Keratinocyte (primary cell): Measurements from ENCODE around the gene RRP9. TPM values are rescaled to one million over a fixed set of nuclear protein-coding genes. Genes with fewer than 3 reads are reported as not detected.

ENCODE experiments used
- DNase-seq: peaks from one replicate; pipeline ENCODE4 v3.0.0-alpha.2; 2011; ENCODE audit warnings: low read depth, missing footprints, low spot score
- FAIRE-seq: peaks from 2 replicates; lab custom pipeline; 2011; peaks lifted over from hg19 to GRCh38; lab: Jason Lieb, UNC
- H2AFZ ChIP-seq: 2 replicates; pipeline ENCODE4 v1.6.0; 2012; ENCODE audit warnings: low read length, control low read depth, inconsistent platforms; ENCODE audit not compliant: control insufficient read depth
- H3K27ac ChIP-seq: 2 replicates; pipeline ENCODE4 v1.5.1; 2011; ENCODE audit warnings: low read length; ENCODE audit not compliant: control insufficient read depth, insufficient read depth
- H3K27me3 ChIP-seq: 3 replicates; pipeline ENCODE4 v1.6.0; 2011; ENCODE audit warnings: low read length; ENCODE audit not compliant: control insufficient read depth, insufficient read depth; ENCODE audit errors: extremely low read depth
- H3K36me3 ChIP-seq, 2 experiments: 2 replicates in 1 of 2; 3 replicates in 1 of 2; pipeline ENCODE4 v1.5.1; 2011; ENCODE audit warnings: low read length in 2 of 2, mild to moderate bottlenecking in 1 of 2; ENCODE audit not compliant: control insufficient read depth in 2 of 2, insufficient read depth in 2 of 2; ENCODE audit errors: extremely low read depth in 1 of 2
- H3K4me1 ChIP-seq: 3 replicates; pipeline ENCODE4 v1.5.1; 2011; ENCODE audit warnings: low read length; ENCODE audit not compliant: control insufficient read depth, insufficient read depth; ENCODE audit errors: extremely low read depth
- H3K4me2 ChIP-seq: 3 replicates; pipeline ENCODE4 v1.6.0; 2011; ENCODE audit warnings: low read depth, low read length; ENCODE audit not compliant: control insufficient read depth, insufficient read depth; ENCODE audit errors: extremely low read depth
- H3K4me3 ChIP-seq, 3 experiments: fragments of 200-600 bp in 1 of 3; sonication (generic) in 1 of 3; 2 replicates in 2 of 3; 3 replicates in 1 of 3; pipeline ENCODE4 v1.5.1; 2011 to 2016; ENCODE audit warnings: low read length in 3 of 3, mild to moderate bottlenecking in 3 of 3, control low read depth in 2 of 3, inconsistent platforms in 1 of 3, low read depth in 1 of 3, mixed read lengths in 1 of 3, mixed run types in 1 of 3, moderate library complexity in 1 of 3; ENCODE audit not compliant: control insufficient read depth in 2 of 3, insufficient read depth in 2 of 3; ENCODE audit errors: extremely low read depth in 1 of 3
- H3K79me2 ChIP-seq: 2 replicates; pipeline ENCODE4 v1.6.0; 2012; ENCODE audit warnings: low read length; ENCODE audit not compliant: control insufficient read depth, insufficient read depth
- H3K9ac ChIP-seq: 3 replicates; pipeline ENCODE4 v1.6.0; 2011; ENCODE audit warnings: low read length; ENCODE audit not compliant: control insufficient read depth, insufficient read depth; ENCODE audit errors: extremely low read depth
- H3K9me1 ChIP-seq: 3 replicates; pipeline ENCODE4 v1.6.0; 2011; ENCODE audit warnings: low read length; ENCODE audit not compliant: control insufficient read depth, insufficient read depth; ENCODE audit errors: extremely low read depth
- H3K9me3 ChIP-seq: 2 replicates; pipeline ENCODE4 v1.5.1; 2012; ENCODE audit warnings: low read depth, low read length; ENCODE audit not compliant: control insufficient read depth
- H4K20me1 ChIP-seq: 3 replicates; pipeline ENCODE4 v1.6.0; 2011; ENCODE audit warnings: low read length; ENCODE audit not compliant: control insufficient read depth, insufficient read depth; ENCODE audit errors: extremely low read depth
- CTCF ChIP-seq, 3 experiments: IDR thresholded peaks in 1 of 3; conservative IDR thresholded peaks in 1 of 3; optimal IDR thresholded peaks in 1 of 3; 2 replicates in 2 of 3; 3 replicates in 1 of 3; pipeline versions ENCODE3 to v1.5.1; 2011; ENCODE audit warnings: low read length in 3 of 3, mild to moderate bottlenecking in 3 of 3, moderate library complexity in 2 of 3, control low read depth in 1 of 3, inconsistent platforms in 1 of 3; ENCODE audit not compliant: insufficient read depth in 2 of 3; ENCODE audit errors: extremely low read depth in 1 of 3
- EZH2 ChIP-seq: IDR thresholded peaks from one replicate; pipeline ENCODE4 v1.6.1; 2012; ENCODE audit warnings: inconsistent platforms, mild to moderate bottlenecking, low read length, moderate library complexity
- dilution Hi-C: fragments of 300-500 bp; cut with MboI; formaldehyde crosslinking; loops from one replicate; pipeline ENCODE4 v1.7.0; 2020; ENCODE audit warnings: low sequenced_read_pairs; ENCODE audit not compliant: extremely low pct_ligation_motif_present
- polyA plus RNA-seq, 5 experiments: library from polyadenylated mRNA; depleted of rRNA in 3 of 5; stranded (reverse) in 3 of 5; stranded (forward) in 1 of 5; unstranded in 1 of 5; fragments of >200 nt; gene quantifications; 1 replicate in 1 of 5; 2 replicates in 3 of 5; 3 replicates in 1 of 5; pipeline versions ENCODE4 v1.2.1 to v1.2.3, GENCODE V29; 2011 to 2012; ENCODE audit warnings: missing spikeins in 2 of 5, low read depth in 1 of 5, low replicate concordance in 1 of 5

Gene RRP9
- polyA plus RNA-seq, 1 donor (not counting 4 experiments of a cell fraction or from before 2014, with no cell fraction given), result 21.8 TPM

DNA sequence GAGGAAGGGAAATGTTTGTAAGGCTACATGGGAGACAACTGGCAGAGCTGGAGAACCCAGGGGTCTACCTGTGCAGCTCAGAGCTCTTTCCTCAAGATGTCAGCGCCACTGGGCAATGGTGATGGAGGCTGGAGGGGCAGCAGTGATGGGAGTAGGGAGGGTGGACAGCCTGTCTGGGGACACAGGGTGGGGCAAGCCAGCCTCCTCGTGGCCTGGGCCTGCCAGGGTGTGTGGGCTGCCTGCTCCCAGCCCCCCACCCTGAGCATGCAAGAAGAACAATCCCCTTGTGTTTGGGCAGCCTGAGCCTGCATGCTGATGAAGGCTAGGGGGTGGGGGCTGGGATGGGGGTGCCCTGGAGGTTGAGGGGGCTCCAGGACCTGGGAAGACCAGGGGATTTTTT is 24.3 kb upstream of the RRP9 start:
- FAIRE-seq (no peak), DNase-seq (no peak)
- Histone ChIP-seq H3K9ac (no peak overlapping the region), H3K4me2 (no peak overlapping the region), H3K79me2 (no peaks in the 10 kb centered on the region), H2AFZ (no peak overlapping the region), H4K20me1 (no peaks in the 10 kb centered on the region), H3K27ac (no peak overlapping the region), H3K36me3 (peaks cover 0 to 5% of the 10 kb centered on the region in 2 experiments), H3K9me1 (no peaks in the 10 kb centered on the region), H3K27me3 (no peaks in the 10 kb centered on the region), H3K9me3 (no peaks in the 10 kb centered on the region), H3K4me1 (peaks cover 11% of the 10 kb centered on the region), H3K4me3 (peak overlapping the region in 1 of 3 experiments; percentile 44)
- TF ChIP-seq CTCF (optimal IDR thresholded peaks at IDR 0.05 in 1 of 3, IDR thresholded peaks at IDR 0.05 in 1 of 3, conservative IDR thresholded peaks at IDR 0.05 in 1 of 3; ENCODE audit: extremely low read depth in 1 of 3, insufficient read depth in 2 of 3, low read length in 3 of 3) (no peak), EZH2 (no peak)
- dilution Hi-C loops, result no loop called here

DNA sequence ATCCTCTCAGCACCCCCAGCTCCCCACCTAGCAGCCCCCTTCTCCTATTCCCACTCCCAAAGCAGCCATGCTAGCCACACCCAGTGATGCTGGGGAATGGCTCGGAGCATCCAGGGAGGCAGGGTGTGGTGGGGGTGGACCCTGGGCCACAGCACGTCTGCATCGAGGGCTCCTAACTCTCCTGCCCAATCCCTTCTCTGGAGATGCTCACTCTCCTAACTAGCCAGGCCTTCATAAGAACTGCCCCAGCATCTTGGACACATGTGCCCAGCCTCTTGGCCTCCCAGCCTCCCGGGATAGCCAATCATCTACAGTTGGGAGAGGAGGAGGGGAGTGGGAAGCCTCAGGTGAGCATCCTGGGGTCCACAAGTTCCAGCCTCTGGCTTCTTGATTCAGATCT is 22.8 kb upstream of the RRP9 start:
- FAIRE-seq, result no peak

More for the DNA sequence above, 22.8 kb upstream of the RRP9 start:
- Histone ChIP-seq H4K20me1 (no peaks in the 10 kb centered on the region), H3K4me1 (peaks cover 4% of the 10 kb centered on the region), H3K27me3 (no peaks in the 10 kb centered on the region), H3K79me2 (no peaks in the 10 kb centered on the region), H2AFZ (no peak overlapping the region), H3K9ac (no peak overlapping the region), H3K4me2 (no peak overlapping the region), H3K4me3 (no peak overlapping the region), H3K36me3 (peaks cover 0 to 15% of the 10 kb centered on the region in 2 experiments), H3K9me3 (no peaks in the 10 kb centered on the region), H3K27ac (no peak overlapping the region), H3K9me1 (no peaks in the 10 kb centered on the region)
- dilution Hi-C loops, result no loop called here
- no peak for DNase-seq
- no peak for TF ChIP-seq EZH2
- no peak for TF ChIP-seq CTCF (optimal IDR thresholded peaks at IDR 0.05 in 1 of 3, IDR thresholded peaks at IDR 0.05 in 1 of 3, conservative IDR thresholded peaks at IDR 0.05 in 1 of 3; ENCODE audit: extremely low read depth in 1 of 3, insufficient read depth in 2 of 3, low read length in 3 of 3)
